ENCODE measurements around the gene KRTAP10-4. TPM values are rescaled to one million over a fixed set of nuclear protein-coding genes. Genes with fewer than 3 reads are reported as not detected.

The KRTAP10-4 gene
- total RNA-seq, 4 donors from 2014 or later = not detected

DNA sequence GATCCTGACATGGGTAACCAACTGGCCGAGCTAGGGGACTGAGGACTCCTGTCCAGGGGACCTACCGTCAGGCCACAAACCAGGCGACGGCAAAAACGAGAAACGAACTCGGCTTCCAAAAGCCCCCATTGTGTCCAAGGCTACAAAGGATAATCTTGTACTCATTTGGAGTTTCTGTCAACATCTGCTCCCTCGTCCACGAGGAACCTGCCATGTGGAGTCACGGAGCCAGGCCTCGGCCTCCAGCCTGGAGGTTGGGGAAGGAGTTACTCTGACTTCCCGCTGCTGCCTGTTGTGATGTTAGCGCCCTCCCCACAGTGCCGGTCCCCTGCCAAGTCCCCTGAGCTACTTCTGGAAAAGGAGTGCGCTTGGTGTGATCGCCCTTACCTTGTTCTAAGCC, 40.8 kb upstream of the KRTAP10-4 start:
- TF ChIP-seq POLR2AphosphoS5 (IDR thresholded peaks at IDR 0.05) = no peak
- TF ChIP-seq POLR2A (IDR thresholded peaks at IDR 0.05) = no peak
- no peak for TF ChIP-seq EP300 (IDR thresholded peaks at IDR 0.05)
- no peak for TF ChIP-seq CTCF (IDR thresholded peaks at IDR 0.05)
- Histone ChIP-seq H3K27me3 (peaks cover 56% of the 10 kb centered on the region), H3K27ac (no peak overlapping the region), H3K4me3 (no peak overlapping the region), H3K9me3 (no peaks in the 10 kb centered on the region), H3K4me1 (no peaks in the 10 kb centered on the region), H3K36me3 (no peaks in the 10 kb centered on the region)
- WGBS, 2 donors (ENCODE audit: low coverage in 1 of 2) = 87 to 88% methylated on average over 9 to 11 of the region's 16 CpGs
- no peak for ATAC-seq

DNA sequence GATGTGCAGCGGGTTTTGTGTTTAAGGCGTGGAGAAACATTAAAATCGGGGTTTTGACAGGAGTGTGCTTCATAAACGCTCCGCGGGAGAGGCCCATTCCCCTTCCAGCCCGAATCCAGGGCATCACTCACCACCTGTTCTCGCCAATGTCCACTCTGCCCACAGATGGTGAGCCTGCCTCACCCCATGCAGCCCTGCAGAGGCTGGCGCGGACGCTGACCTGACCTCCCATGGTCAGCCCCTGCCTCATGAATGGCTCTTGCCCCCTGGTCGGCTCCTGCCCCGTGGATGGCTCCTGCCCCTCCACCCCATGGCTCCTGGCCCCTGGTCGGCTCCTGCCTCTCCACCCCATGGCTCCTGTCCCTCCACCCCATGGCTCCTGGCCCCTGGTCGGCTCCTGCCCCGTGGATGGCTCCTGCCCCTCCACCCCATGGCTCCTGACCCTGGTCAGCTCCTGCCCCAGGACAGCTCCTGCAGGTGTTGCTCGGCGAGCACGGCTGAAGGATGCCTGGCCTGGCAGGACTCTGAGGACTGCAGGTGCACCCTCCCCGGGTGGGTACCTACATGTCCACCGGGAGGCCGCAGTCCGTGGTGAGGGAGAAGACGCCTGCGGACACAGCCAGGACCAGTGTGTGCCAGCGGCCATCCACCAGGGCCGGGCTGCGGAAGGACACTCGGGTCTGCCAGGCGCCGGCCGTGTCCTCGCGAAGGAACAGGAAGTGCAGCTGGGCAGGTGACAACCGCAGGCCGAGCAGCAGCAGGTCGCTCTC, 40.2 kb upstream of the KRTAP10-4 start:
- no peak overlapping the region for H3K27ac ChIP-seq
- WGBS, 2 donors (ENCODE audit: low coverage in 1 of 2) = 92% methylated on average over 4 to 8 of the region's 37 CpGs
- TF ChIP-seq POLR2AphosphoS5 (IDR thresholded peaks at IDR 0.05) (no peak), CTCF (IDR thresholded peaks at IDR 0.05) (no peak), POLR2A (IDR thresholded peaks at IDR 0.05) (no peak), EP300 (IDR thresholded peaks at IDR 0.05) (no peak)
- no peak overlapping the region for H3K4me3 ChIP-seq
- ATAC-seq = no peak
- no peaks in the 10 kb centered on the region for H3K4me1 ChIP-seq
- H3K27me3 ChIP-seq = peaks cover 50% of the 10 kb centered on the region
- no peaks in the 10 kb centered on the region for H3K36me3 ChIP-seq
- no peaks in the 10 kb centered on the region for H3K9me3 ChIP-seq

DNA sequence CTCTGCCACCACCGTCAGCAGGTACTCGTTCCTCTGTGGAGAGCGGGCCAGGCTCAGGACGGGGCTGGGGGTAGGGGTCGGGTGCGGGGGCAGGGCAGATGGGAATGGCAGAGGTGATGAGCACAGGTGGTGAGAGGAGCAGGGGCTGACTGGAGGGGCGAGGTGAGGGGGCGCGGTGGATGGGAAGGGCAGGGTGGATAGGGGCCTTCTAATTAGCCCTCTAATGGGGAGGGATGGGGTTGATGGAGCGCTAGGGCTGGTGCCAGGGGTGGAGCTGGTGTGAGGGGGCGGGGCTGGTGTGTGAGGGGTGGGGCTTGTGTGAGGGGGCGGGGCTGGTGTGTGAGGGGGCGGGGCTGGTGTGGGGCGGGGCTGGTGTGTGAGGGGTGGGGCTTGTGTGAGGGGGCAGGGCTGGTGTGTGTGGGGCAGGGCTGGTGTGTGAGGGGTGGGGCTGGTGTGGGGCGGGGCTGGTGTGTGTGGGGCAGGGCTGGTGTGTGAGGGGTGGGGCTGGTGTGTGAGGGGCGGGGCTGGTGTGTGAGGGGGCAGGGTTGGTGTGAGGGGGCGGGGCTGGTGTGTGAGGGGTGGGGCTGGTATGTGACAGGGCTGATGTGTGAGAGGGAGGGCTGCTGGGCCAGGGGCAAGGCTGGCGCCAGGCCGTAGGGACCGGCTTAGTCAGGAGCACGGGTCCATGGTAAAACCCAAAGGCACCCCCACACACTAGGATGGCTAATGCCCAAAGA, 39.5 kb upstream of the KRTAP10-4 start:
- Histone ChIP-seq H3K27me3 (peaks cover 47% of the 10 kb centered on the region), H3K9me3 (no peaks in the 10 kb centered on the region), H3K4me1 (no peaks in the 10 kb centered on the region), H3K4me3 (no peak overlapping the region), H3K36me3 (no peaks in the 10 kb centered on the region), H3K27ac (no peak overlapping the region)
- 90 to 100% methylated on average over 1 to 2 of the region's 21 CpGs for WGBS, 2 donors (ENCODE audit: low coverage in 1 of 2)
- TF ChIP-seq EP300 (IDR thresholded peaks at IDR 0.05) = no peak
- TF ChIP-seq CTCF (IDR thresholded peaks at IDR 0.05) = no peak
- no peak for TF ChIP-seq POLR2AphosphoS5 (IDR thresholded peaks at IDR 0.05)
- TF ChIP-seq POLR2A (IDR thresholded peaks at IDR 0.05) = no peak
- no peak for ATAC-seq

- ATAC-seq = no peak
- H3K27ac ChIP-seq = no peak overlapping the region
- TF ChIP-seq POLR2AphosphoS5 (IDR thresholded peaks at IDR 0.05) (no peak), CTCF (IDR thresholded peaks at IDR 0.05) (no peak), EP300 (IDR thresholded peaks at IDR 0.05) (no peak), POLR2A (IDR thresholded peaks at IDR 0.05) (no peak)
- 92 to 93% methylated on average over 6 of the region's 6 CpGs for WGBS, 2 donors (ENCODE audit: low coverage in 1 of 2)
- no peaks in the 10 kb centered on the region for H3K4me1 ChIP-seq
- no peaks in the 10 kb centered on the region for H3K9me3 ChIP-seq
- peaks cover 41% of the 10 kb centered on the region for H3K27me3 ChIP-seq
- no peak overlapping the region for H3K4me3 ChIP-seq
- H3K36me3 ChIP-seq = no peaks in the 10 kb centered on the region
Observed at GRCh38 chr21:44534688-44535087, 38.8 kb upstream of the KRTAP10-4 start.
